T-cell (primary cell): ENCODE data around the gene GCDH. TPM values are rescaled to one million over a fixed set of nuclear protein-coding genes. Genes with fewer than 3 reads are reported as not detected.
"Not testable (repeated sequence)": the region's sequence is repeated elsewhere in the genome, so short reads cannot be mapped to it uniquely, and the experiment has no call there.

Experiments
- ATAC-seq, 4 experiments: fragments of 200-7000 bp in 3 of 4; fragments of 150-1000 bp in 1 of 4; cut with Tn5 transposase; replicated peaks in 1 of 4; 1 replicate in 3 of 4; 2 replicates in 1 of 4; pipeline ENCODE4 v1.10.0; 2021; ENCODE audit warnings: moderate library complexity in 3 of 4, mild to moderate bottlenecking in 2 of 4, moderate number of reproducible peaks in 1 of 4
- CTCF ChIA-PET, 2 donors: fragments of 300-600 bp; sonication (Branson Sonifier 250); formaldehyde crosslinking; loops; one replicate each; lab custom pipeline; 2022; ENCODE audit warnings: antibody characterized with exemption in 2 of 2; lab: Charles Lee
- POLR2A ChIA-PET, 2 donors: fragments of 300-600 bp; sonication (Branson Sonifier 250); formaldehyde crosslinking; loops; one replicate each; lab custom pipeline; 2022; ENCODE audit warnings: antibody characterized with exemption in 2 of 2; lab: Charles Lee
- DNase-seq, 35 experiments: peaks; one replicate each; pipeline versions ENCODE4 v3.0.0 to v3.0.0-alpha.2; 2013 to 2023
- H3K27ac ChIP-seq: one replicate; pipeline ENCODE4 v1.5.1; 2013; ENCODE audit warnings: low read length
- H3K27me3 ChIP-seq, 2 experiments: replicated peaks in 1 of 2; 1 replicate in 1 of 2; 2 replicates in 1 of 2; pipeline versions ENCODE4 v1.6.1 to v1.7.0; 2013; ENCODE audit warnings: low read length in 1 of 2, mixed read lengths in 1 of 2; ENCODE audit not compliant: control insufficient read depth in 2 of 2, insufficient read depth in 2 of 2; ENCODE audit errors: extremely low read depth in 1 of 2
- H3K36me3 ChIP-seq, 2 donors: 1 replicate in 1 of 2; 2 replicates in 1 of 2; pipeline versions ENCODE4 v1.6.1 to v1.7.0; 2013; ENCODE audit warnings: low read length in 1 of 2; ENCODE audit not compliant: control insufficient read depth in 2 of 2, insufficient read depth in 1 of 2; ENCODE audit errors: extremely low read depth in 1 of 2
- H3K4me1 ChIP-seq, 2 experiments: 1 replicate in 1 of 2; 2 replicates in 1 of 2; pipeline versions ENCODE4 v1.6.1 to v1.7.0; 2013; ENCODE audit warnings: low read length in 2 of 2, mixed read lengths in 1 of 2; ENCODE audit not compliant: insufficient read depth in 2 of 2, control insufficient read depth in 1 of 2; ENCODE audit errors: extremely low read depth in 1 of 2
- H3K4me3 ChIP-seq, 2 donors: 1 replicate in 1 of 2; 2 replicates in 1 of 2; pipeline versions ENCODE4 v1.5.1 to v1.7.0; 2013; ENCODE audit warnings: mild to moderate bottlenecking in 2 of 2, low read length in 1 of 2, moderate library complexity in 1 of 2; ENCODE audit not compliant: control insufficient read depth in 1 of 2; ENCODE audit errors: extremely low read depth in 1 of 2
- H3K9me3 ChIP-seq: 2 replicates; pipeline ENCODE4 v1.7.0; 2013
- H3K27ac Mint-ChIP-seq, 2 donors: one replicate each; pipeline ENCODE4 v1.8.0; 2020 to 2021; ENCODE audit warnings: mild to moderate bottlenecking in 2 of 2, mixed read lengths in 2 of 2
- H3K27me3 Mint-ChIP-seq, 2 donors: one replicate each; pipeline ENCODE4 v1.8.0; 2021 to 2022; ENCODE audit warnings: mixed read lengths in 2 of 2
- H3K36me3 Mint-ChIP-seq: one replicate; pipeline ENCODE4 v1.8.0; 2021; ENCODE audit warnings: mixed read lengths
- H3K4me1 Mint-ChIP-seq, 3 donors: one replicate each; pipeline ENCODE4 v1.8.0; 2020 to 2022; ENCODE audit warnings: mixed read lengths in 3 of 3, mild to moderate bottlenecking in 1 of 3
- H3K4me3 Mint-ChIP-seq, 3 donors: one replicate each; pipeline ENCODE4 v1.8.0; 2020 to 2022; ENCODE audit warnings: mild to moderate bottlenecking in 3 of 3, mixed read lengths in 3 of 3, moderate library complexity in 3 of 3
- H3K9me3 Mint-ChIP-seq, 3 donors: one replicate each; pipeline ENCODE4 v1.8.0; 2020 to 2022; ENCODE audit warnings: mixed read lengths in 3 of 3
- WGBS: methylation state at CpG from one replicate; pipeline ENCODE4 v1.1.5; 2013; ENCODE audit warnings: missing lambda C conversion rate; ENCODE audit not compliant: insufficient coverage; 5-methylcytosine and 5-hydroxymethylcytosine counted together
- total RNA-seq, 35 experiments: library from RNA in 6 of 35; stranded (reverse) in 6 of 35; fragments of 120-200 nt in 1 of 35; gene quantifications; one replicate each; pipeline versions ENCODE4 v1.2.1 to v1.2.4 and lab custom pipeline; 2013 to 2026

The GCDH gene
- total RNA-seq, 5 donors from 2014 or later (not counting 1 experiment from before 2014, with no cell fraction given): 39.8 to 68.7 (median 60.0) TPM

- Histone ChIP-seq H3K4me1 (peaks cover 8 to 27% of the 10 kb centered on the region in 2 experiments), H3K27ac (no peak overlapping the region), H3K36me3 (no peaks in the 10 kb centered on the region), H3K4me3 (no peak overlapping the region), H3K27me3 (no peaks in the 10 kb centered on the region), H3K9me3 (no peaks in the 10 kb centered on the region)
- ChIA-PET POLR2A (interaction anchor here in 1 of 2 donors (0.7 kb wide), 1 partner anchor 28 kb away, joined by 3 read pairs; no protein-coding TSS in a partner anchor), CTCF (interaction anchor here in 1 of 2 donors (0.7 kb wide), 1 partner anchor 21 kb away, joined by 4 read pairs; the partner anchor contains the start of gene GCDH)
- Mint-ChIP-seq H3K27ac (peak overlapping the region; percentile 34 to 69), H3K27me3 (no peaks in the 10 kb centered on the region), H3K9me3 (no peaks in the 10 kb centered on the region), H3K36me3 (no peaks in the 10 kb centered on the region), H3K4me1 (peaks cover 20 to 32% (median 25%) of the 10 kb centered on the region in 3 donors), H3K4me3 (no peak overlapping the region)
- DNase-seq (no peak), ATAC-seq (no peak)
- WGBS: 100% methylated on average over 3 of the region's 4 CpGs
Observed at GRCh38 chr19:12912571-12912970, 21.6 kb downstream of the GCDH start.

GRCh38 chr19:12913011-12913561 lies 22.1 kb downstream of the GCDH start:
- Mint-ChIP-seq H3K4me3 (peak overlapping the region in 1 of 3 donors; percentile 80), H3K27me3 (no peaks in the 10 kb centered on the region)
- peak overlapping the region; percentile 72 for H3K27ac ChIP-seq

GRCh38 chr19:12913851-12914690 lies 23.1 kb downstream of the GCDH start:
- CTCF ChIA-PET: interaction anchor here (0.5 to 1.4 kb wide), 5 partner anchors 20 to 263 kb away, joined by 3 to 4 read pairs (median 3); no protein-coding TSS in a partner anchor

More at GRCh38 chr19:12913011-12913561, 22.1 kb downstream of the GCDH start:
- Histone ChIP-seq H3K27me3 (peaks cover 0 to 2% of the 10 kb centered on the region in 2 experiments), H3K4me3 (no peak overlapping the region), H3K9me3 (no peaks in the 10 kb centered on the region), H3K36me3 (no peaks in the 10 kb centered on the region), H3K4me1 (peaks cover 8 to 28% of the 10 kb centered on the region in 2 experiments)
- CTCF ChIA-PET: interaction anchor here (0.5 to 1.4 kb wide), 5 partner anchors 21 to 236 kb away, joined by 3 to 4 read pairs (median 3); partner anchors contain the start of gene GCDH (in 1 of the 2)
- no peaks in the 10 kb centered on the region for H3K9me3 Mint-ChIP-seq
- POLR2A ChIA-PET: interaction anchor here (0.7 to 0.8 kb wide), 3 partner anchors 28 to 187 kb away, joined by 3 to 4 read pairs (median 3); no protein-coding TSS in a partner anchor
- H3K4me1 Mint-ChIP-seq: peaks cover 20 to 32% (median 25%) of the 10 kb centered on the region in 3 donors
- DNase-seq: no peak
- H3K27ac Mint-ChIP-seq: peak overlapping the region; percentile 97
- ATAC-seq: no peak
- no peaks in the 10 kb centered on the region for H3K36me3 Mint-ChIP-seq
- 87% methylated on average over 21 of the region's 22 CpGs for WGBS

GRCh38 chr19:12915860-12916259 lies 24.9 kb downstream of the GCDH start:
- not testable (repeated sequence) for H3K9me3 Mint-ChIP-seq, ATAC-seq, H3K9me3 ChIP-seq, DNase-seq, H3K36me3 ChIP-seq, H3K27ac ChIP-seq, H3K27me3 Mint-ChIP-seq, H3K36me3 Mint-ChIP-seq, H3K4me3 ChIP-seq, H3K27me3 ChIP-seq
- peaks cover 8 to 43% of the 10 kb centered on the region in 2 experiments for H3K4me1 ChIP-seq
- Mint-ChIP-seq H3K4me3 (peak overlapping the region in 1 of 3 donors; percentile 15), H3K4me1 (peaks cover 32 to 46% (median 38%) of the 10 kb centered on the region in 3 donors), H3K27ac (peak overlapping the region; percentile 52 to 65)
- CTCF ChIA-PET: interaction anchor here in 1 of 2 donors (0.5 kb wide), 1 partner anchor 633 kb away, joined by 3 read pairs; no protein-coding TSS in a partner anchor
- POLR2A ChIA-PET: interaction anchor here in 1 of 2 donors (0.7 kb wide), 1 partner anchor 86 kb away, joined by 6 read pairs; no protein-coding TSS in a partner anchor
- 85% methylated on average over 4 of the region's 4 CpGs for WGBS

More at GRCh38 chr19:12913851-12914690, 23.1 kb downstream of the GCDH start:
- POLR2A ChIA-PET: interaction anchor here (0.6 to 0.8 kb wide), 3 partner anchors 43 to 1174 kb away, joined by 3 to 9 read pairs (median 4); no protein-coding TSS in a partner anchor
- peak; percentile 43 to 76 (median 61) for DNase-seq
- peak overlapping the region; percentile 72 for H3K27ac ChIP-seq
- no peak overlapping the region for H3K4me3 ChIP-seq
- WGBS: 25% methylated on average over 4 of the region's 12 CpGs
- no peaks in the 10 kb centered on the region for H3K9me3 ChIP-seq
- peaks cover 8 to 38% of the 10 kb centered on the region in 2 experiments for H3K4me1 ChIP-seq
- peaks cover 0 to 4% of the 10 kb centered on the region in 2 experiments for H3K27me3 ChIP-seq
- H3K27me3 Mint-ChIP-seq: no peaks in the 10 kb centered on the region
- ATAC-seq: peak; percentile 83 to 93 (median 93)
- H3K36me3 ChIP-seq: no peaks in the 10 kb centered on the region
- peaks cover 27 to 37% (median 29%) of the 10 kb centered on the region in 3 donors for H3K4me1 Mint-ChIP-seq
- peak overlapping the region; percentile 48 to 80 (median 49) for H3K4me3 Mint-ChIP-seq
- H3K9me3 Mint-ChIP-seq: no peaks in the 10 kb centered on the region
- H3K36me3 Mint-ChIP-seq: no peaks in the 10 kb centered on the region
- peak overlapping the region; percentile 97 for H3K27ac Mint-ChIP-seq

- ChIA-PET CTCF (no interaction called here), POLR2A (no interaction called here)
- no peak overlapping the region for H3K4me3 ChIP-seq
- H3K27me3 ChIP-seq: peaks cover 0 to 4% of the 10 kb centered on the region in 2 experiments
- Mint-ChIP-seq H3K27ac (peak overlapping the region in 1 of 2 donors; percentile 71), H3K36me3 (peaks cover 11% of the 10 kb centered on the region), H3K9me3 (no peaks in the 10 kb centered on the region), H3K4me3 (peak overlapping the region in 1 of 3 donors; percentile 76), H3K27me3 (no peaks in the 10 kb centered on the region), H3K4me1 (peaks cover 29 to 42% (median 34%) of the 10 kb centered on the region in 3 donors)
- H3K4me1 ChIP-seq: peaks cover 8 to 39% of the 10 kb centered on the region in 2 experiments
- peaks cover 3 to 11% of the 10 kb centered on the region in 2 donors for H3K36me3 ChIP-seq
- WGBS: 95% methylated on average over 13 of the region's 14 CpGs
- no peak for ATAC-seq
- H3K27ac ChIP-seq: no peak overlapping the region
- DNase-seq: no peak
- no peaks in the 10 kb centered on the region for H3K9me3 ChIP-seq
Observed at GRCh38 chr19:12918253-12918652, 27.3 kb downstream of the GCDH start.
